GM21367 (cell line): ENCODE data around the gene ENTPD1.
"Not testable (repeated sequence)": the region's sequence is repeated elsewhere in the genome, so short reads cannot be mapped to it uniquely, and the experiment has no call there.

Experiments used
- ATAC-seq: cut with Tn5 transposase; IDR thresholded peaks from one replicate; pipeline ENCODE4 v1.9.1; 2021; ENCODE audit not compliant: unreplicated experiment

Gene ENTPD1

DNA sequence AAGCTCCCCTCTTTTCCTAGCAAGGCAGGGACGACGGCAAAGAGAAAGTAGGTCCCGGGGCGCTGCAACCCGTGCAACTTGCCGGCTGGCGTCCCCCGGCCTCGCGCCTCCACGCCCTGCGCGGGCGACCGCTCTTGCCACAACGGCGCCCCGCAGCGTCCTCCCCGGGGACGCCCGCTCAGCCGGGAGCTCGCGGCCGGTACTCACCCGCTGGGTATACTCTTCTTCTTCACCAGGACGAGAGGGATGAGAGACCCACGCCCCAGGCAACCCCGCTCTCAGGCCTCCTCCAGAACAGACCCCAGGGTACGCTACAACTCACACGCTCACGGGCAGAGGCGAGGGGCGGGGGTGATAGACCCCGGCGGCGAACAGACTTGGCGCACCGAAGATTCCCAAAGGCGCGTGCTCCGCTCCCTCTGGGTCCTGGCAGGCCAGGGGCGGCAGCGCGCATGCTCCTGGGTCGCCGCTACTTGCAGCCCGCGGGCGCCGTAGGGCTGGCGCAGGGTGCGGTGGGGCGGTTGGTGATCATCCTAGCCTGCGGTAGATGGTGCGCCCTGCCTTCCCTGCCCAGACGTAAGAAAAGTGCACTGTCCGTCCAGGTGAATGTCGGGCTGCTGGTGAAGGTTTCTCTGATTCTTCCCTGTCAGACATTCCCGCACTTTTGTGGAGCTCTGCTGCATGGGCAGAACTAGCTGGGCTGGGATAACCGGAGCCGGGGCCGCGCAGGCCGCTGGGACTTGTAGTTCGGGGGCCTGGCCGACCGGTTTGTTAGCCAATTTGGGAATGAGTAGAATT, 151.7 kb downstream of the ENTPD1 start, which contains the start of gene CC2D2B:
Gene CC2D2B, plus strand, starts transcription at position 520 of the 798 bp plus-strand sequence. CDS start 3,349 bp downstream, outside the sequence.
- ATAC-seq: peak; percentile 79

- no peak for ATAC-seq
Observed at GRCh38 chr10:95908450-95908849, 152.5 kb downstream of the ENTPD1 start.

GRCh38 chr10:95909561-95909960, 153.6 kb downstream of the ENTPD1 start:
- no peak for ATAC-seq

- ATAC-seq: not testable (repeated sequence)
Observed at GRCh38 chr10:95916039-95916438, 160.1 kb downstream of the ENTPD1 start.
